ENCODE results near the gene NKAIN2. TPM values are rescaled to one million over a fixed set of nuclear protein-coding genes. Genes with fewer than 3 reads are reported as not detected.

Gene NKAIN2
- total and polyA plus RNA-seq, 7 donors = under 0.01 to 4.4 (median 0.75) TPM; not detected in 1

GRCh38 chr6:124054034-124054433, 250.4 kb downstream of the NKAIN2 start:
- Histone ChIP-seq H3K27me3 (no peaks in the 10 kb centered on the region), H3K4me1 (peaks cover 0 to 5% (median 0%) of the 10 kb centered on the region in 4 donors), H3K36me3 (no peaks in the 10 kb centered on the region), H3K9me3 (no peaks in the 10 kb centered on the region), H3K4me3 (no peak overlapping the region), H3K27ac (no peak overlapping the region)
- intact Hi-C loops (cut with DNase I) = no loop called here
- TF ChIP-seq POLR2A (IDR thresholded peaks at IDR 0.05) (no peak), POLR2AphosphoS5 (IDR thresholded peaks at IDR 0.05) (no peak), EP300 (IDR thresholded peaks at IDR 0.05) (no peak), CTCF (IDR thresholded peaks at IDR 0.05) (no peak)
- DNase-seq = no peak

- H3K4me3 ChIP-seq = no peak overlapping the region
- no peak for DNase-seq
- H3K9me3 ChIP-seq = no peaks in the 10 kb centered on the region
- H3K27ac ChIP-seq = no peak overlapping the region
- peaks cover 0 to 5% (median 0%) of the 10 kb centered on the region in 4 donors for H3K4me1 ChIP-seq
- no peaks in the 10 kb centered on the region for H3K27me3 ChIP-seq
- H3K36me3 ChIP-seq = no peaks in the 10 kb centered on the region
- intact Hi-C loops (cut with DNase I) = no loop called here
- TF ChIP-seq POLR2A (IDR thresholded peaks at IDR 0.05) = no peak
- no peak for TF ChIP-seq CTCF (IDR thresholded peaks at IDR 0.05)
- TF ChIP-seq EP300 (IDR thresholded peaks at IDR 0.05) = no peak
- TF ChIP-seq POLR2AphosphoS5 (IDR thresholded peaks at IDR 0.05) = no peak
These were observed 251.7 kb downstream of the NKAIN2 start for GRCh38 chr6:124055395-124055794.

- Histone ChIP-seq H3K9me3 (no peaks in the 10 kb centered on the region), H3K4me3 (no peak overlapping the region), H3K4me1 (peaks cover 0 to 5% (median 0%) of the 10 kb centered on the region in 4 donors), H3K36me3 (no peaks in the 10 kb centered on the region), H3K27ac (no peak overlapping the region), H3K27me3 (no peaks in the 10 kb centered on the region)
- no peak for TF ChIP-seq EP300 (IDR thresholded peaks at IDR 0.05)
- TF ChIP-seq POLR2A (IDR thresholded peaks at IDR 0.05) = no peak
- TF ChIP-seq CTCF (IDR thresholded peaks at IDR 0.05) = no peak
- no peak for TF ChIP-seq POLR2AphosphoS5 (IDR thresholded peaks at IDR 0.05)
- DNase-seq = no peak
- intact Hi-C loops (cut with DNase I) = no loop called here
- WGBS, 2 donors = 42 to 60% methylated on average over 1 of the region's 1 CpG
These were observed 252.3 kb downstream of the NKAIN2 start for GRCh38 chr6:124055963-124056362.

GRCh38 chr6:124056407-124057334, 253.0 kb downstream of the NKAIN2 start:
- TF ChIP-seq POLR2A (IDR thresholded peaks at IDR 0.05) (no peak), EP300 (IDR thresholded peaks at IDR 0.05) (no peak), CTCF (IDR thresholded peaks at IDR 0.05) (no peak), POLR2AphosphoS5 (IDR thresholded peaks at IDR 0.05) (no peak)
- Histone ChIP-seq H3K4me3 (no peak overlapping the region), H3K27ac (no peak overlapping the region), H3K27me3 (no peaks in the 10 kb centered on the region), H3K4me1 (peaks cover 0 to 5% (median 0%) of the 10 kb centered on the region in 4 donors), H3K9me3 (no peaks in the 10 kb centered on the region), H3K36me3 (no peaks in the 10 kb centered on the region)
- WGBS, 2 donors = 54 to 62% methylated on average over 3 of the region's 3 CpGs
- no peak for DNase-seq
- intact Hi-C loops (cut with DNase I) = no loop called here

Data from sigmoid colon (tissue), 7 donors.